HG03439 (cell line): ENCODE measurements around the gene ATAD1.
"Not testable (repeated sequence)": the region's sequence is repeated elsewhere in the genome, so short reads cannot be mapped to it uniquely, and the experiment has no call there.

ENCODE experiments used
- ATAC-seq: cut with Tn5 transposase; IDR thresholded peaks from one replicate; pipeline ENCODE4 v1.9.1; 2021; ENCODE audit warnings: mild to moderate bottlenecking, moderate library complexity; ENCODE audit not compliant: unreplicated experiment

Gene ATAD1

DNA sequence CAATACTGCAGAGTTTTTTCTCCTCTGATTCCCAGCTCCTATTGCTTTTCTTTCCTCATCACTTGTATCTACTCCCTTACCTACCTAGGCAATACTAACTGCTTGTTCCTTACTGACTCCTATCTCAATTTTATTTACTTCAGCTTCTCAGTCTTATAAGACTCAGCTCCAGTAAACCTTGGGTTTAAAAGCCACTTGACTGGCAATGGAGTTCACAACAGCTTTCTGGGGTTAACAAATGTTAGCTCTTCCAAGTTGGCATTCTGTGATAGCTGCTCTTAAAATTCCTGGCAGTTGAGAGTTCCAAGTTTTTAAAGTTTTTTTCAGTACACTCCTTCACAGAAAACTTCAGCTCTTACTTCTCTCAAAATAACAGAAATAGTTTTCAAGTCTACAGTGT lies 14.2 kb downstream of the ATAD1 start:
- ATAC-seq = no peak

DNA sequence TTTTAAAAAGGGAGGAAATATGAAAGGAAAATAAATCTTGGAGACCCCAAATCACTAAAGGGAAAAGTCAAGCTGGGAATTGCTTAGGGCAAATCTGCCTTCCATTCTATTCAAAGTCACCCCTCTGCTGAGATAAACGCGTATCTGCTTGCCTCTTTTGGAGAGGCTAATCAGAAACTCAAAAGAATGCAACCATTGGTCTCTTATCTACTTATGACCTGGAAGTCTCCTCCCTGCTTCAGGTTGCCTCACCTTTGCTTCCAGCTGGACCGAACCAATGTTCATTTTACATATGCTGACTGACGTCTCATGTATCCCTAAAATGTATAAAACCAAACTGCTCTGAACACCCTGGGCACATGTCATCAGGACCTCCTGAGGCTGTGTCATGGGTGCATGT lies 14.7 kb downstream of the ATAD1 start:
- ATAC-seq = no peak

DNA sequence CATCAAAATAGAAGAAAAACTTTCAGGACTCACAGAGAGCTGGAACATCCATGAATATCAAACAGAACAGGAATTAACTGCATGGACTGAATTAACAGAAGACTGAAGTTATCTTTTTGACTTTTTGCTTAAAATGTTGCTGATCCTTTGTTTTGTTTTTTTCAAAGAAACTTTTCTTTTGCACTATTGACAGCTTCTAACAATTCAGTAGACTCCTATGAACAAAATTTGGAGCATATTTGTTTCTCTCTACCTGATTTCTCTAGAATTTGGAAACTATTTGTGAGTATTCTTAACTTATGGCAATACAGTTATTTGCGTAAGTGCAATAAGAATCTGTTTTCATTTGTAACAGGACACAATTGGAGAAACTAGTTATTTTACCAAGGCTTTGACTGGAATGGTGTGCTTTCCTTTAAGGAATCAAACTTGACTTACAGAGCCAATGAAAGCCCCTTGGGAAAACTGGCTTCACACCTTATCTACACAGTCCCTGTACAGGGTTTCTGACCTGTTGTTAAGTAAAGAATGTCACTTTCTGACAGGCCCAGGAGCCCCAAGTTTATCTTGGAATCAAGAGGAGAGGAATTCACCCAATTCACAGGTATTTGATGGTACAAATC lies 16.1 kb downstream of the ATAD1 start:
- not testable (repeated sequence) for ATAC-seq

DNA sequence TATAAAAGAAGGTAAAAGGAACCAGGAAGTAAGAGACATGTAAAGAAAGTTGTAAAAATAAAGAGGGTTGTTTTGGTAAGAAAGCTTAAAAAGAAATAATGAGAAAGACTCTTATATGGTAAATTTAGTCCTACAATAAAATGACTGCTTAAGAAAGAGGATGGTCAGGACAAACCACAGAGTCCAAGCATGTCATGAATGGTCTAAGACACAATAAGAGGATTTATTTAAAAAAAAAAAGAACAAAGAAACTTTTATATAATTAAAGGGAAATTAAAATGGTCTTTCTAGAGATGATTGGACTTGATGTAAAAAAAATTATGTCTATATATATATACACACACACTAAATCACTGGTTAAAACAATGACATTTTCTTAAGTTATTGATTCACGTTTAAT lies 18.2 kb downstream of the ATAD1 start:
- ATAC-seq = no peak

DNA sequence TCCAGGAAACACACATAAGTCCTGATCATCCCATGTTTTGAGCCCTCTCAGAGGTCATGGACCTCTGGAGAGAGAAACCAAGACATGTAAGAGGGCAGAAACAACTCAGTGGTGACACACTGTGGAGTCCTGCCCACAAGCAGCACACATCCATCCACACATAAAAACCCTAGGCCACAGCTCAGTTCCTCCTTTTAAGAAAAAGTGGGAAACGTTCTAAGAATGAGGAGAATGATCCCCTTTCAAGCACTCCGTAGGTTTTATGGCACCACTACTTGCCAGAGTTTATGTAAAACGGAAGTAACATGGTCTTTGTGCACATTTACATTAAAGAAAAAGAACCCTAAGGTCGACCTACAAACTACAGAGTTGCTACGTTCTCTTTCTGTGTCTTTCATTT lies 19.9 kb downstream of the ATAD1 start:
- no peak for ATAC-seq

DNA sequence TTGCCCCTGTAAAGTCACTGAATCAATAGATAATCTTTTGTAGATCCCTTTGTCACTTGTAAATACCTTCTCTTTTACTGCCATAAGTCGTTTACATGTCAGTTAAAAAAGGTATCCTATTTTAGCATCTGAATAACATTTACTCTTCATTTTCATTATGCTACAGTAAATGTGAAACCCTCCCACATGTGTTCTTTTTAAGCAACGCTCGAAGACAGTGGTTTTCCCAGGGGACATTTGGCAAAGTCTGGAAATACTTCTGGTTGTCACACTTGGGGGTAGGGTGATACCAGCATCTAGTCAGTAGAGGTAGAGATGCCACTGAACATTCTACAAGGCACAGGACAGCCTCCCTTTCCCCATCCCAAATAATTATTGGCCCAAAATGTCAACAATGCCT lies 23.7 kb downstream of the ATAD1 start:
- peak; percentile 65 for ATAC-seq

DNA sequence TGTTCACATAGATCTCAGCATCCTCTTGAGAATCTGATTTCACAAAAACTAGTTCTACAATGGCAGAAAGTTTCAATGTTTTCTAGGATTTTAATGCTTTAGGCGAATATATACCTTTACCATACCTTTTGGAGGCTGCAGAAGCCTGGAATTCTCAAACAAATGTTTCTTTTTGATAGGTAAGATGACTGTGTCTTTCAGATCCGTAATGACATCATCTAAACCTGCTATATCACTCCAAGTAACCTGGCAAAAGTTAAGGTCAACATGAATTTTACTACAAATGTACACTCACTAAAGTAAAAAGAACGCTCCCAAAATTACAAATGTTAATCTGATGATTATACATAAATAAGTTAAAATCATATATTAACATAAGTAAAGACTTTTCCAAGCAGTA lies 27.8 kb downstream of the ATAD1 start:
- ATAC-seq = no peak

DNA sequence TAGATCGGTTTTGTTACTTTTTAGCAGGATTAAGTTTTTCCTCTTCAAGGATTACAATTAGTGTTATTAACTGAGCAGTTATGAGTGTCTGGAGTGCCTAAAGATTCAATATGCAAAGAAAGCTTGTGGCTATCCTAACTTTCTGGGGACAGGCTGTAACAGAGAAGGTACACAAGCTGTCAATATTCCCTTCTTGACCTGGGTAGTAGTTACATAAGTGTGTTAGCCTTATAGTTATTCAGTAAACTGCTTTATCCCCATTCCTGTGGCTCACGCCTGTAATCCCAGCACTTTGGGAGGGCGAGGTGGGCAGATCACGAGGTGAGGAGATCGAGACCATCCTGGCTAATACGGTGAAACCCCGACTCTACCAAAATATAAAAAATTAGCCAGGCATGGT lies 31.6 kb downstream of the ATAD1 start:
- no peak for ATAC-seq

DNA sequence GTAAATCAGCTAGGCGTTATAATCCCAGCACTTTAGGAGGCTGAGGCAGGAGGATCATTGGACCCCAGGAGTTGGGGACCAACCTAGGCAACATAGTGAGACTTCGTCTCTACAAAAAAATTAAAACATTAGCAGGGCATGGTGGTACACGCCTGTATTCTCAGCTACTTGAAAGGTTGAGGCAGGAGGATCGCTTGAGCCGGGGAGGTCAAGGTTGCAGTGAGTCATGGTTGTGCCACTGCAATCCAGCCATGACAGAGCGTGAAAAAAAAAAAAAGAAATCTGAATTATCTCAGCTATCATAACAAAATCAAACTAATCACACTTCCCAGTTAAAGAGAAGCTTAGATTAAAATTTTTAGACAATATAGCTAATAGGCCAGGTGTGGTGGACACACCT lies 35.3 kb downstream of the ATAD1 start:
- ATAC-seq = no peak

DNA sequence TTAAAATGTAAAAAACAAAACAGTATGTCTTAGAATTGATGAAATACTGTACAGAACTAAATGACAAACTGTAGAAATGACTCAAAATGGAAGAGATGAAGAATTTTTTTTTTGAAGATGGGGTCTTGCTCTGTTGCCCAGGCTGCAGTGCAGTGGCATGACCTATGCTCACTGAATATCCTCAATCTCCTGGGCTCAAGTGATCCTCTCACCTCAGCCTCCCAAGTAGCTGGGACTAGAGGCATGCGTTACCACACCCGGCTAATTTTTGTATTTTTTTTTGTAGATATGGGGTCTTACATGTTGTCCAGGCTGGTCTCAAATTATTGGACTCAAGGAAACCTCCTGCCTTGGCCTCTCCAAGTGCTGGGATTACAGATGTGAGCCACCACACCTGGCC lies 36.5 kb downstream of the ATAD1 start:
- no peak for ATAC-seq

DNA sequence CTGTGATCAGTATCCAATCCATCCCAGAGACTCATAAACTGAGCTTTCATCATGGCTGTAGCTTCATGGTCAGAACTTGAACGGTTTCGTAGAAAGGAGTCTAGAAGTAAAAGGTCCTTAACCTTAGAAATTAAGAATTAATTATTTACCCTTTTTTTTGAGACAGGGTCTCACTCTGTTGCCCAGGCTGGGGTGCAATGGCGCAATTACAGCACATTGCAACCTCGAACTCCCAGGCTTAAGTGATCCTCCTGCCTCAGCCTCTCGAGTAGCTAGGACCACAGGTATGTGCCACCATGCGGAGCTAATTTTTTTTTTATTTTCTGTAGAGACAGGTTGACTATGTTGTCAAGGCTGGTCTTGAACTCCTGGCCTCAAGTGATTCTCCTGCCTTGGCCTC lies 41.7 kb downstream of the ATAD1 start:
- no peak for ATAC-seq

DNA sequence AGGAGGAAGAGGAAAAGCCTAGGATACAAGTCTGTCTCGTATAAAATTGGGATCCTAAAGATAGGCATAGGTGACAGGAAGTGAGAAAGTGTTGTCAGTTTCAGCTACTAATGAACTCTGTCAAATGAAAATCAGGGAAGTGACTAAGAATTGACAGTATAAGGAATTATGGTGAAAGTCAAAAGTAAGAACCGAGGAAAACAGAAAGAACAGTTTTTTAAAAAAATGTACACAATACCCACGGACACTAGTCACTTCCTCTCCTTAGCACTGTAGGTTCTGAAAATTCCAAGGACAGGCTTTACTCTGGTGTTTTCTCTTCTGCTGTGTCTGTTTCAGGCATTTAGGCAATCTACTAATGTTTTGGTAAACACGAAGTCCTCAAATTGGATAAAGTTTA lies 42.3 kb downstream of the ATAD1 start:
- ATAC-seq = no peak

DNA sequence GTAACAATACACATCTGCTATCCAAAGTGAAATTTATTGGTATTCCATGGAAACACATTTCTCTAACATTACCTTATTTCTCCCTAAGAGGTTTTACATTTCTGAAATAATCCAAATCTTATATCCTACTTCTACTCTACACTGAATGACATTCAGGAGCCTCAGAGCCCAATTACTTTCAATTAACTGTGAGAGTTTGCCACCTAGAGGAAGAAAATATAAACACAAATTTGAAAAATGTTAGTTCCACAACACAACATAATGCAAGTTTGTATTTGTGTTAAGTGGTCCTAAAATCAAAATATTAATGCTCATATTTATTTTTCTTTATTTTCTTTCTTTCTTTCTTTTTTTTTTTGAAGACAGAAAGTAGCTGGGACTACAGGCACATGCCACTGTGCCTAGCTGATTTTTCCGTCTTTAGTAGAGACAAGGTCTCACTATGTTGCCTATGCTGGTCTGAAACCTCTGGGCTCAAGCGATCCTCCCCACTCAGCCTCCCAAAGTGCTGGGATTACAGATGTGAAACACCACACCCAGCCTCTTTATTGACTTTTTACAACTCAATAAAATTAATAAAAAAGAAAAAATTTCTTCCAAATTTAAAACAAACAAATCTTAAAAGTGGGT lies 46.0 kb downstream of the ATAD1 start:
- ATAC-seq = no peak

DNA sequence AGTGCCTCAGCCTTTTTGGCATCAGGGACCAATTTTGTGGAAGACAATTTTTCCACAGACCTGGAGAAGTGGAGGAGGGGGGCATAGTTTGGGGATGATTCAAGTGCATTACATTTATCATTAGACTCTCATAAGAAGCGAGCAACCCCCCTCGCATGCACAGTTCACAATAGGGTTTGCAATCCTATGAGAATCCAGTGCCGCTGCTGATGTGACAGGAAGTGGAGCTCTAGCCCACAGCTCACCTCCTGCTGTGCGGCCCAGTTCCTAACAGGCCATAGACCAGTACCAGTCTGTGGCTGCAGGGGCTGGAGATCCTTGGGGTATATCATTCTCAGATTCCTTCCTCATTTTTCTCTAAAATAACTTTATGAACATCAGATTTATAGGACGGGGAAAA lies 50.8 kb downstream of the ATAD1 start:
- no peak for ATAC-seq

DNA sequence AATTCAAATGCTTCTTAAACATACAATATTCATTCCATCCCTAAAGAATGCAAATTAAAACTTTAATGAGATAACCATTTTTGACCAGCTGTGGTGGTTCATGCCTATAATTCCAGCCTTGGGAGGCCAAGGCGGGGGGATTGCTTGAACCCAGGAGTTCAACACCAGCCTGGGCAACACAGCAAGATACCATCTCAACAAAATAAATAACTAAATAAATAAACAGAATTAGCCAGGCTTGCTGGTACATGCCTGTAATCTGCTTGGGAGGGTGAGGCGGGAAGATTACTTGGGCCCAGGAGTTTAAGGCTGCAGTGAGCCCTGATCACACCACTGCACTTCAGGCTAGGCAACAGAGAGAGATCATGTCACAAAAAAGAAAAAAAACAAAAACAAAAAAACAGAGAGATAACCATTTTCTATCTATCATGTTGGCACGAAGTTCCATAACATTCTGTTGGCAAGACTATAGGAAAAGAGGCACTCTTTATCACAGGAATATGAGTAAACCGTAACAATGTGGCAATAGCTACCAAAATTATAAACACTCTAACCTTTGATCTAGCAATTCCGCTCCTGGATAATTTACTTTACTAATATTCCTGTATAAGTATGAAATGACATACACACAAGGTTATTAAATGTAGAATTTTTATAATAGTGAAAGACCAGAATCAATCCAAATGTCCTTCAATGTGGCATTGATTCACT lies 52.2 kb downstream of the ATAD1 start:
- ATAC-seq = no peak

DNA sequence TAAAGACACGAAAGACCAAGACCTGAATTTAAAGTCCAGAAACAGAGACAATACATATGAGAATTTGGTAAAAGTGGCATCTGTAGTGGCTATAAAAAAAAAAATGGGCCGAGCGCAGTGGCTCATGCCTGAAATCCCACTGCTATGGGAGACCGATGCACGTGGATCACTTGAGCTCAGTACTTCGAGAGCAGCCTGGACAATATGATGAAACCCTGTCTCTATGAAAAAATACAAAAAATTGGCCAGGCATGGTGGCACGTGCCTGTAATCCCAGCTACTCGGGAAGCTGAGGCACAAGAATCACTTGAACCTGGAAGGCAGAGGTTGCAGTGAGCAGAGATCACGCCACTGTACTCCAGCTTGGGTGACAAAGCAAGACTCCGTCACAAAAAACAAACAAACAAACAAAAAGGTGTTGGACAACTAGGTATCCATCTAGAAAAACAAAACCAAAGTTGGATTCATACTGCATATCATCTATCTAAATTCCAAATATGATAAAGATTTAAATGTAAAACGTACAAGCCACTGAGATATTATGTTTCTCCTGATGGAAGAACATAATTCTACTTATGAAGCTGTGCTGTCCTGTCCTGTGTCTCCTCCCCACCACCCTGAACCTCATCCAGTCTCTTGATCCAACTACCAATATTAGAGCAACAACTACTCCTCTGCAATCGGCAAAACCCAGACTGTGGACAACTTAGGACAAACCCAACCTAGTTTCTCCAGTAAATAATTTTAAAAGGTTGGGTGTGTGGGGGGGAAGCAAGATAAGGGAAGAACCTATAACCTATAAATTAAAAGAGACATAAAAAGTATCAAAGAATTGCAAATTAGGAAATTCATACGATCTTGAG lies 53.7 kb downstream of the ATAD1 start:
- ATAC-seq = no peak

DNA sequence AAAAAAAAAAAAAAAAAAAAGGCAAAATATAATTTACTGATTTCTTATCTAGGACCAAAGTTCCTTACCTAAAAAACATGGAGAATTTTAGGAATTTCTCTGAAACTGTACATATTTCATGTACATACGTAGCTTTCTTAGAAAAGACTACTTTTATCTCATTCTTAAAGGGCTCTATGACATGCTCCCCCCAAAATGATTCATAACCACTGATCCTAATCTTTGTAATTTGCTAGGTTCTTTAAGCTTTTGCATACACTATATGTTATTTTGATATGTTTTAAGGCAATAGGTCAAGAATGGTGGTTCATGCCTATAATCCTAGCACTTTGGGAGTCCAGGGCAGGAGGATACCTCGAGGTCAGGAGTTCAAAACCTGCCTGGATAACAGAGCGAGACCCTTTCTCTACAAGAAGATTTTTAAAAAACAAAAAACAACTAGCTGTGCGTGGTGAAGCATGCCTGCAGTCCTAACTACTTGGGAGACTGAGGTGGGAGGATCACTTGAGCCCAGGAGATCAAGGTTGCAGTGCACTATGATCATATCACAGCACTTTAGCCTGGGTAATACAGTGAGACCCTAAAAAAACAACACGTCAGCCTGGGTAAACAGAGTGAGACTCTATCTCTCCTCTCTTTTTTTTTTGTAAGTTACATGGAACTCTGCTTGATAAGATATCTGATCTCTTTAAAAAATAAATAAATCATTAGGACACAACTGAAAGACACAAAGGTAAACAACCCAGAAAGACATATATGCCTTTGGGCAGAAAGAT lies 54.8 kb downstream of the ATAD1 start:
- ATAC-seq = no peak

DNA sequence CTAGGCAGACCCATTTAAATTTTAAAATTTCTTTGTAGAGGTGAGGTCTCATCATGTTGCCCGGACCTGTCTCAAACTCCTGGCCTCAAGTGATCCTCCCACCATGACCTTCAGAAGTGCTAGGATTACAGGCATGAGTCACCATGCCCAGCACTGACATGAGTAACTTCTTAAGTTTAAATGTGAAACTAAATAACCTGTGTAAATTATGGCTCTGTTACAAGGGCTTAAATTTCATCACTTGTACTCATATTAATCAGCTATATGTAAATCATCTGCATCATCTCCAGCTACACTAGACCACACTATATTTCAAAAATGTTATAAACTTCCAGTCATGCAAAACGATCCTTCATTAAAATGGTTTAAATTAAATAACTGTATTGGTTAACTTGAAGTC lies 56.1 kb downstream of the ATAD1 start:
- peak; percentile 71 for ATAC-seq

DNA sequence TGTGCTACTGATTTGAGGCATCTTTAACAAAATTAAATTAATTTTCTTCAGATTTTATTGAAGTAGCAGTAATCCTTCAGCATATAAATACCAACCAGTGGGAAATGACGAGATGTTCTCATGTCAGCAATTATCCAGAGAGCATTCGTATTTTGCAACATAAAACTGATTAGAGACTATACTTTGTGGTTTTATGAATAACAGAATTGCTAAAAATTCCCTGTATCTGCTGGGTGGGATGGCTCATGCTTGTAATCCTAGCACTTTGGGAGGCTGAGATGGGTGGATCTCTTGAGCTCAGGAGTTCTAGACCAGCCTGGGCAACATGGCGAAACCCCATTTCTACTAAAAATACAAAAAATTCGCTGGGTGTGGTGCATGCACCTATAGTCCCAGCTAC lies 56.9 kb downstream of the ATAD1 start:
- no peak for ATAC-seq

DNA sequence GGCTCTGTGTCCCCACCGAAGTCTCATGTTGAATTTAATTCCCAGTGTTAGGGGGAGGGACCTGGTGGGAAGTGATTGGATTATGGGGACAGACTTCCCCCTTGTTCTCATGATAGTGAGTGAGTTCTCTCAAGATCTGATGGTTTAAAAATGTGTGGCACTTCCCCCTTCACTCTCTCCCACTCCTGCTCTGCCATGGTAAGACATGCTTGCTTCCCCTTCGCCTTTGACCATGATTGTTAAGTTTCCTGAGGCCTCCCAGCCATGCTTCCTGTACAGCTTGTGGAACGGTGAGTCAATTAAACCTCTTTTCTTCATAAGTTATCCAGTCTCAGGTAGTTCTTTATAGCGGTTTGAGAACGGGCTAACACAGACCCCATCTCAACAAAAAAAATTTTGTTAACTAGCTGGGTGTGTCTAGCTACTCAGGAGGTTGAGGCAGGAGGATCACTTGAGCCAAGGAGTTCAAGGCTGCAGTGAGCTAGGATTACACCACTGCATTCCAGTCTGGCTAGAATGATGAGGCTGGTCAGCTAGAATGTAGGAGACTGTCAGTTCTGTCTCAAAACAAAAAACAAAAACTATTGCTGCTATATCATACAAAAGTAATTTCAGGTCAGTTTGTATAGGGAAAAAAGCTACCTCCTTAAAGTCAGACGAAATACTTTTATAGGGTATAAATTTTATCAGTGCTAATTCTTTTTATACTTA lies 57.7 kb downstream of the ATAD1 start:
- no peak for ATAC-seq
